KOPT-K1 (cell line): ENCODE results near the gene FOXO1.

Experiments used
- H3K27ac ChIP-seq: fragments of 200-600 bp; sonication (generic); 2 replicates; pipeline ENCODE4 v1.5.1; 2016; ENCODE audit warnings: antibody characterized with exemption, mild to moderate bottlenecking, low read depth, low read length; ENCODE audit not compliant: poor library complexity, severe bottlenecking
- H3K36me3 ChIP-seq: fragments of 200-600 bp; sonication (generic); 2 replicates; pipeline ENCODE4 v1.5.1; 2017; ENCODE audit warnings: antibody characterized with exemption, mild to moderate bottlenecking, low read length, moderate library complexity; ENCODE audit not compliant: insufficient read depth
- H3K9me3 ChIP-seq: fragments of 200-600 bp; sonication (generic); 2 replicates; pipeline ENCODE4 v1.5.1; 2017; ENCODE audit warnings: antibody characterized with exemption, low read length, mild to moderate bottlenecking; ENCODE audit not compliant: insufficient read depth, poor library complexity, severe bottlenecking

FOXO1 gene

GRCh38 chr13:40546047-40546446, 120.4 kb downstream of the FOXO1 start:
- no peak overlapping the region for H3K27ac ChIP-seq
- H3K36me3 ChIP-seq = no peaks in the 10 kb centered on the region
- no peaks in the 10 kb centered on the region for H3K9me3 ChIP-seq

- H3K36me3 ChIP-seq = no peaks in the 10 kb centered on the region
- H3K27ac ChIP-seq = no peak overlapping the region
- no peaks in the 10 kb centered on the region for H3K9me3 ChIP-seq
Measured at GRCh38 chr13:40540328-40541044, 126.0 kb downstream of the FOXO1 start.

GRCh38 chr13:40539576-40540327, 126.7 kb downstream of the FOXO1 start:
- H3K27ac ChIP-seq = no peak overlapping the region
- no peaks in the 10 kb centered on the region for H3K9me3 ChIP-seq
- no peaks in the 10 kb centered on the region for H3K36me3 ChIP-seq

- Histone ChIP-seq H3K27ac (no peak overlapping the region), H3K36me3 (no peaks in the 10 kb centered on the region)
Measured at GRCh38 chr13:40537146-40537895, 129.1 kb downstream of the FOXO1 start.

GRCh38 chr13:40536443-40537113, 129.9 kb downstream of the FOXO1 start:
- no peak overlapping the region for H3K27ac ChIP-seq
- H3K36me3 ChIP-seq = no peaks in the 10 kb centered on the region
- H3K9me3 ChIP-seq = no peaks in the 10 kb centered on the region

More at GRCh38 chr13:40537146-40537895, 129.1 kb downstream of the FOXO1 start:
- no peaks in the 10 kb centered on the region for H3K9me3 ChIP-seq

- Histone ChIP-seq H3K9me3 (no peaks in the 10 kb centered on the region), H3K36me3 (no peaks in the 10 kb centered on the region), H3K27ac (no peak overlapping the region)
Measured at GRCh38 chr13:40535345-40535836, 131.1 kb downstream of the FOXO1 start.

GRCh38 chr13:40534456-40534855, 132.0 kb downstream of the FOXO1 start:
- no peaks in the 10 kb centered on the region for H3K36me3 ChIP-seq
- no peak overlapping the region for H3K27ac ChIP-seq
- no peaks in the 10 kb centered on the region for H3K9me3 ChIP-seq

- H3K9me3 ChIP-seq = no peaks in the 10 kb centered on the region
- no peak overlapping the region for H3K27ac ChIP-seq
- no peaks in the 10 kb centered on the region for H3K36me3 ChIP-seq
Measured at GRCh38 chr13:40533072-40533471, 133.4 kb downstream of the FOXO1 start.

GRCh38 chr13:40530961-40531360, 135.5 kb downstream of the FOXO1 start:
- Histone ChIP-seq H3K27ac (no peak overlapping the region), H3K36me3 (no peaks in the 10 kb centered on the region), H3K9me3 (no peaks in the 10 kb centered on the region)

GRCh38 chr13:40528881-40529280, 137.6 kb downstream of the FOXO1 start:
- Histone ChIP-seq H3K9me3 (no peaks in the 10 kb centered on the region), H3K36me3 (no peaks in the 10 kb centered on the region), H3K27ac (no peak overlapping the region)

GRCh38 chr13:40527914-40528313, 138.5 kb downstream of the FOXO1 start:
- no peaks in the 10 kb centered on the region for H3K9me3 ChIP-seq
- H3K36me3 ChIP-seq = no peaks in the 10 kb centered on the region
- H3K27ac ChIP-seq = no peak overlapping the region

- no peaks in the 10 kb centered on the region for H3K36me3 ChIP-seq
- H3K9me3 ChIP-seq = no peaks in the 10 kb centered on the region
- no peak overlapping the region for H3K27ac ChIP-seq
Measured at GRCh38 chr13:40522282-40522681, 144.2 kb downstream of the FOXO1 start.

GRCh38 chr13:40520916-40521315, 145.5 kb downstream of the FOXO1 start:
- Histone ChIP-seq H3K27ac (no peak overlapping the region), H3K9me3 (no peaks in the 10 kb centered on the region), H3K36me3 (no peaks in the 10 kb centered on the region)

- Histone ChIP-seq H3K36me3 (no peaks in the 10 kb centered on the region), H3K27ac (no peak overlapping the region), H3K9me3 (no peaks in the 10 kb centered on the region)
Measured at GRCh38 chr13:40519637-40520036, 146.8 kb downstream of the FOXO1 start.

- Histone ChIP-seq H3K9me3 (no peaks in the 10 kb centered on the region), H3K27ac (no peak overlapping the region), H3K36me3 (no peaks in the 10 kb centered on the region)
Measured at GRCh38 chr13:40518481-40518882, 148.0 kb downstream of the FOXO1 start.
